Measurements from ENCODE around the gene ZNF79. TPM values are rescaled to one million over a fixed set of nuclear protein-coding genes. Genes with fewer than 3 reads are reported as not detected.
"Not testable (repeated sequence)": the region's sequence is repeated elsewhere in the genome, so short reads cannot be mapped to it uniquely, and the experiment has no call there.

ZNF79 gene
- total RNA-seq, 2 donors from 2014 or later = 8.3 to 10.3 TPM

DNA sequence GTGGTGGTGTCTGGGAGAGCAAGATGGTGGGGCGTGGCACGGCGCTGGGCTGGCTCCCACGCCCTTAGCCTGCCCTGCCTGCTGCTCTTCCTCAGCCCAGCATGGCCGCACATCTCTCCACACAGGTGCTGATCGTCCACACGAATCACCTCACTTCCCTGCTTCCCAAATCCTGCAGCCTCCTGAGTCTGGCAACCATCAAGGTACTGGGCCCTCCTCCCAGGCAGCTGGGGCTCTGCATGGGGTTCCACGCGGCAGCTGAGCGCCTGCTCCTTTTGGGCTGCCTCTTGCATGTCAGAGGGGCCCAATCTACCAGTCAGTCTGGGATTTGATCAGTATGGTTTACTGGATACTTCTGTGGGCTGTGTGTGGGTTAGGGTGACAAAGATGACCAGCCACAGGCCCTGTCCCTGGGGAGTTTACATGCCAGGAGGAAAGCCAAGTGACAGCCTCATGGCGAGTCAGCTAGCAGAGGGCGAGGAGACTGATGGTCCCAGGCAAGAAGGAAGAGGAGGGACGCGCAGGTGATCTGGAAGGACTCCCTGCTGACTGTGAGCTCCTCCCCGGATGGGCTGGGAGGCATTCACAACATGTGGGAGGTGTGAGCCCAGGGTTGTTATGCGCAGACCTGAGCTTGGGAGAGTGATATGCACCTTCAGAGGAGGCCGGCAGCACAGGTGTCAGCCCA is 33.2 kb downstream of the ZNF79 start:
- Mint-ChIP-seq H3K36me3 (peaks cover 8 to 9% of the 10 kb centered on the region in 2 donors), H3K9me3 (no peaks in the 10 kb centered on the region), H3K27ac (no peak overlapping the region)
- DNase-seq (ENCODE audit: low spot score in 2 of 2) (no peak), ATAC-seq (no peak)

DNA sequence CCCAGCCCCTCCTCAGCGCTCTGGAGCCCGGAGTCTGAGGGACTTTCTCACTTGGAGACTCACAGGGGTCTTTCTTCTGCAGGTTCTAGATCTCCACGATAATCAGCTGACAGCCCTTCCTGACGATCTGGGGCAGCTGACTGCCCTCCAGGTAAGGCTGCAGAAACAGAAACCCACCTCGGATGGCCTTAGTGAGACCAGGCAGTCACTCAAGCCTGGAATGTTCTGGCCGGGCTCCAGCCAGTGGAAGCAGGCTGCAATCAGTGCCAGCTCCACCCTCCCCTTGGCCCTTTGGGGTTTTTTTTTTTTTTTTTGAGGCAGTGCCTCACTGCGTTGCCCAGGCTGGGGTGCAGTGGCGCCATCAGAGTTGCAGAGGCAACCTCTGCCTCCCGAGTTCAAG is 34.7 kb downstream of the ZNF79 start:
- DNase-seq (ENCODE audit: low spot score in 2 of 2) (no peak), ATAC-seq (no peak)
- Mint-ChIP-seq H3K27ac (no peak overlapping the region), H3K36me3 (peaks cover 8 to 9% of the 10 kb centered on the region in 2 donors), H3K9me3 (no peaks in the 10 kb centered on the region)

DNA sequence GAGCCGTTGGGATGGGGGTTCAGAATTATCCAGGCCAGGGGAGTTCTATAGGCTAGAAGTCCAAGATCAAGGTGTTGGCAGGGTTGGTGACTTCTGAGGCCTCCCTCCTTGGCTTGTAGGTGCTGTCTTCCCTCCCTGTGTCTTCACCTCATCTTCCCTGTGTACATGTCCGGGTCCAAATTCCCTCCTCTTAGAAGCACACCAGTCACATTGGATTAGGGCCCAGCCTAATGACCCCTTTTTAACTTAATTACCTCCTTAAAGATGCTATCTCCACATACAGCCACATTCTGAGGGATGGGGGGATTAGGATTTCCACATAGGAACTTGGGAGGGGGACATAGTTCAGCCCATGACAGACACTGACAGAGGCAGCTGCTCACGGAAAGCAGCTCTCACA is 39.2 kb downstream of the ZNF79 start:
- no peaks in the 10 kb centered on the region for H3K36me3 Mint-ChIP-seq
- no peaks in the 10 kb centered on the region for H3K9me3 Mint-ChIP-seq
- ATAC-seq (no peak), DNase-seq (ENCODE audit: low spot score in 2 of 2) (no peak)
- no peak overlapping the region for H3K27ac Mint-ChIP-seq

DNA sequence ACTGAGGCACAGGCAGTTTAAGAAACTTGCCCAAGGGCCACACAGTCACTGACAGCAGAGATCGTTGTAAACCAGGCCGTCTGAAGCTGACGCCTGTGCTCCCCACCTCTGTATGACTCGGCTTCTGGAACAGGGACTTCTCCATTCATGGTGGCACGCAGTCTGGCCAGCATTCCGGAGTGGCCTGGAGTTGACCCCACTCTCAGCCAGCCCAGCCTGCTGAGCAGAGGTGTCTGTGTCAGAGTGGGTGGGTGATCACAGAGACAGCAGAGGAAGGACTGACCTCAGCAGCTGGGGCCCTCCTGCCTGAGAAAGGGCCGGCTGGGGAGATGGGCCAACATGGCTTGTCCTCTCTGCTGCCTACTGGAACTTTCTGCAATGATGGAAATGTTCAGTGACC is 39.7 kb downstream of the ZNF79 start:
- H3K9me3 Mint-ChIP-seq = no peaks in the 10 kb centered on the region
- no peak for ATAC-seq
- H3K27ac Mint-ChIP-seq = no peak overlapping the region
- no peaks in the 10 kb centered on the region for H3K36me3 Mint-ChIP-seq
- DNase-seq (ENCODE audit: low spot score in 2 of 2) = no peak

DNA sequence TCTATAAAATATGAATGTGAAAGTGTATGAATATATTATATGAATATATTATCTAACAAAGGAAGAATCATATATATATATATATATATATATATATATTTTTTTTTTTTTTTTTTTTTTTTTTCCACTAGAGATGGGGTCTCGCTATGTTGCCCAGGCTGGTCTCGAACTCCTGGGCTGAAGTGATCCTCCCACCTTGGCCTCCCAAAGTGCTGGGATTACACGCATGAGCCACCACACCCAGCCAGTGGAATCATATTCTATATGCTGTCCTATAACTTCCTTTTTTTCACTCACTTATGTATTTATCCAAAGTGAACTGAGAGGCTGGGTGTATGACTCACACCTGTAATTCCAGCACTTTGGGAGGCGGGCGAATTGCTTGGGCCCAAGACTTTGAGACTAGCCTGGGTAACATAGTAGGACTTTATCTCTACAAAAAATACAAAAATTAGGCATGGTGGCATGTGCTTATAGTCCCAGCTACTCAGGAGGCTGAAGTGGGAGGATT is 42.3 kb downstream of the ZNF79 start:
- not testable (repeated sequence) for DNase-seq (ENCODE audit: low spot score in 2 of 2); ATAC-seq; H3K9me3 Mint-ChIP-seq; H3K36me3 Mint-ChIP-seq; H3K27ac Mint-ChIP-seq

DNA sequence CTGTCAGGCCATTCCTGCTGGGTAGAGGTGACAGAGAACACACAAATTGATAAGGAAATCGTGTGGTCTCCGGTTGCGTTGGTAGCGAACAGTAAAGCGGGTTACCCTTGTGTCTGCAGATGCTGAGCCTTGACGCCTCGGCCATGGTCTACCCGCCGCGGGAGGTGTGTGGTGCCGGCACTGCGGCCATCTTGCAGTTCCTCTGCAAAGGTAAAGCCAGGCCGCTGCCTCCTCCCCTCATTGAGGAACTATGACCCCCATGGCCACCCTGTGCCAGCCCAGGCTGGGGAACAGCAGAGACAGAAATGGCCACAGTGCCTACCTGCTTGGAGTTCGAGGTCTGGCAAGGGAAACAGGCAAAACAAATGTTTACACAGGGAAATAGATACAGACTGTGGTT is 43.4 kb downstream of the ZNF79 start:
- ATAC-seq = no peak
- peak overlapping the region in 1 of 2 donors; percentile 4 for H3K27ac Mint-ChIP-seq

DNA sequence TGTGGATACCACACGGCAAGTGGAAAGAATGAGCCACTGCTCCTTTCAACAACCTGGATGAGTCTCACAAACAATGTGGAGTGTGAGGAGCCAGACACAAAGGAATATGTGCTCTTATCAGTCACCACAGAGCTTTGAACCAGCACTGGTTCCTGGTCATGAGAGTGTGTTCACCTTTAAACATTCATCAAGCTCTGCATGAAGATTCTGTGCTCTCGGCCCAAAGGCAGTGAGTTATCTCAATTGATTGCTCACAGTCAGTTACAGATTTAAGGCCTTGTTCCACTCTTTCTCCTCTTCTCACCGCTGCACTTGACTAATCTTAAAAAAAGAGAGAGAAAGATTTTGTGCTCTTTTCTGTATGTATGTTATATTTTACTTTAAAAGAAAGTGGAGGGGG is 46.5 kb downstream of the ZNF79 start:
- peaks cover 0 to 6% of the 10 kb centered on the region in 2 donors for H3K36me3 Mint-ChIP-seq
- H3K9me3 Mint-ChIP-seq = no peaks in the 10 kb centered on the region
- ATAC-seq (no peak), DNase-seq (ENCODE audit: low spot score in 2 of 2) (no peak)
- no peak overlapping the region for H3K27ac Mint-ChIP-seq

More for the DNA sequence above, 43.4 kb downstream of the ZNF79 start:
- DNase-seq (ENCODE audit: low spot score in 2 of 2) = no peak
- Mint-ChIP-seq H3K36me3 (peaks cover 0 to 6% of the 10 kb centered on the region in 2 donors), H3K9me3 (no peaks in the 10 kb centered on the region)

DNA sequence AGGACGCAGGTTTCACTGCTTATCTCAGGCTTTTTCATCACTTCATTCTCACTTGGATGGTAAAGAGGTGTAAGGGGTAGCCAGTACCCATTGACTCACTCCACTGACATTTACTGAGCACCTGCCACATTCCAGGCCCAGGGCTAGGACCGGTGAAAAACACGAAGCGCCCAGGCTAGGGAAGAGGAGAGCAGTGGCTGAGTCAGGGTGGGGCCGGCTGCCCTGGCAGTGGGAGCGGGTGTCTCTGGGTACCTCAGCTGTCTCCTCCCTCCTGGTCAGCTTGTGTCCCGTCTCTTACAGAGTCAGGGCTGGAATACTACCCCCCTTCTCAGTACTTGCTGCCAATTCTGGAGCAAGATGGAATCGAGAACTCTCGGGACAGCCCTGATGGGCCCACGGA is 49.3 kb downstream of the ZNF79 start:
- peaks cover 0 to 6% of the 10 kb centered on the region in 2 donors for H3K36me3 Mint-ChIP-seq
- H3K27ac Mint-ChIP-seq = peak overlapping the region in 1 of 2 donors; percentile 16
- no peak for DNase-seq (ENCODE audit: low spot score in 2 of 2)
- no peak for ATAC-seq
- no peaks in the 10 kb centered on the region for H3K9me3 Mint-ChIP-seq

DNA sequence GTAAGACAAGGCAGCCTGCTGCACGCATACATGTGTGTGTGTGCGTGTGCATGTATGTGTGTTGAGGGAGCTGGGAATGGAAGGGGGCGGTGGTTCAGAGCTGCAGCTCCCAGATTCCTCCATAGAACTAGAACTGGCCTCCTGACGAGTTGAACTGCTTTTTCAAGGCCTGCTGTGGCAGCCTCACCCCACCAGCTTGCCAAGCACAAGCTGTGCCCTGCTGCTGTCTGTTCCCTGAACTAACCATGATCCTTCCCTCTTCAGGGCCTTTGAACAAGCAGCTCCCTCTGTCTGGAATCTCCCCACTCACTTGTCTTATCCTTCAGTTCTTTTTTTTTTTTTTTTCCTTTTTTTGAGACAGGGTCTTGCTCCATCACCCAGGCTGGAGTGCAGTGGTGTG is 49.8 kb downstream of the ZNF79 start:
- Mint-ChIP-seq H3K36me3 (peaks cover 0 to 6% of the 10 kb centered on the region in 2 donors), H3K9me3 (no peaks in the 10 kb centered on the region), H3K27ac (peak overlapping the region in 1 of 2 donors; percentile 16)
- ATAC-seq (no peak), DNase-seq (ENCODE audit: low spot score in 2 of 2) (no peak)

DNA sequence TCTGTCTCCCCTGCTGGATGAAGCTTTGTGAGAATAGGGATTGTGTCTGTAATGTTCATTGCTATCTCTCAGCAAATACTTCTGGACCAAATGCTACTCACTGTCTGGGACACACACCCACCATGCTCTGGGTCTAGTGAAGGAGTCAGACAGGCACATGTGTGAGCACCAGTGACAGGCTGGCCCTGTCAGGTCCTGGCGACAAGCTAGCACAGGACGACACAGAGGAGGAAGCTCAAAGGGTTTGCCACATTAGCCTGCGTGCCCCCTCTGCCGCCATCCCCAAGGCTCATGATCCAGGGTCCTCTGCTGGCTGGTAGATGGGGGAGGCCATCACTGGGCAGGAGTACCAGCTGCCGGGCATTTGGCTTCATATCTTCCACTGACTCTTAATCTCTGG is 50.4 kb downstream of the ZNF79 start:
- H3K9me3 Mint-ChIP-seq = no peaks in the 10 kb centered on the region
- no peak overlapping the region for H3K27ac Mint-ChIP-seq
- H3K36me3 Mint-ChIP-seq = peaks cover 0 to 6% of the 10 kb centered on the region in 2 donors
- no peak for ATAC-seq
- no peak for DNase-seq (ENCODE audit: low spot score in 2 of 2)

DNA sequence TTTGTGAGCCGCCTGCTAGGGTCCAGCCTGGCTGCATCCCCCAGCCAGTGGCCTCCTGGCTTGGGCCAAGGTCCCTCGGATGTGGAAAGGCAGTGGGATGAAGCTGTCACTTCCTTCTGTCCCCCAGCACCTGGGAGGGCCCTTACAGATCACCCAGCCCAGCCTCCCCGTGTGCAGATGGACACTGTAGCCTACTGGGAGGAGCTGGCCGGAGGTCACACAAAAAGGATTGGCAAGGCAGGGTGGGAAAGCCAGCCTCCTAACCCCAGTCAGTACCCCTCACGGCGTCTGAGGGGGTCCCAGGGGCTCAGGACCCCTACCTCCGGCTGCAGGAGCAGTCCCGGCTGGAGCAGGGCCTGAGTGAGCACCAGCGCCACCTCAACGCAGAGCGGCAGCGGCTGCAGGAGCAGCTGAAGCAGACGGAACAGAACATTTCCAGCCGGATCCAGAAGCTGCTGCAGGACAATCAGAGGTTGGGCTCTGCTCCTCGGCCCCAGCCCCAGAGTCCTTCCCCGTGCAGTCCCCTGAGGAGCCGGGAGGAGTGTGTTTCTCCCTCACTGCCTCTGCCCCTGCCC is 55.4 kb downstream of the ZNF79 start:
- H3K27ac Mint-ChIP-seq = no peak overlapping the region
- DNase-seq (ENCODE audit: low spot score in 2 of 2) (no peak), ATAC-seq (no peak)
- no peaks in the 10 kb centered on the region for H3K9me3 Mint-ChIP-seq
- no peaks in the 10 kb centered on the region for H3K36me3 Mint-ChIP-seq

DNA sequence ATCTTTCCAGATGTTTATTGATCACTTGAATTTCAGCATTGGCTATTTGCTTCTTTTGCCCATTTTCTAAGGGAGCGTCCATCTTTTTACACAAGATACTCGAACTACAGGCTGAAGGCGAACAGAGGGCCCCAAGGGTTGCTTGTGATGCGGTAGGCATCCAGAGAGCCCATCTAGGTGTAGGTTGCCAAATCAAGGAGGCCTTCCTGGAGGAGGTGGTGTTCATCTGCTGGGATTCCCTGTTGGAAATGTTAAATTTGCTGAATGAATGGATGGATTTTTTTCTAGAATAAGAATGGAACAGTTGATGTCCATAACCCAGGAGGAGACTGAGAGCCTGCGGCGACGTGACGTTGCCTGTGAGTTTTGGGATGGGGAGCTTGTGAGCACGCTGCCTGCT is 58.5 kb downstream of the ZNF79 start:
- Mint-ChIP-seq H3K9me3 (no peaks in the 10 kb centered on the region), H3K36me3 (no peaks in the 10 kb centered on the region), H3K27ac (no peak overlapping the region)
- ATAC-seq = no peak
- no peak for DNase-seq (ENCODE audit: low spot score in 2 of 2)

DNA sequence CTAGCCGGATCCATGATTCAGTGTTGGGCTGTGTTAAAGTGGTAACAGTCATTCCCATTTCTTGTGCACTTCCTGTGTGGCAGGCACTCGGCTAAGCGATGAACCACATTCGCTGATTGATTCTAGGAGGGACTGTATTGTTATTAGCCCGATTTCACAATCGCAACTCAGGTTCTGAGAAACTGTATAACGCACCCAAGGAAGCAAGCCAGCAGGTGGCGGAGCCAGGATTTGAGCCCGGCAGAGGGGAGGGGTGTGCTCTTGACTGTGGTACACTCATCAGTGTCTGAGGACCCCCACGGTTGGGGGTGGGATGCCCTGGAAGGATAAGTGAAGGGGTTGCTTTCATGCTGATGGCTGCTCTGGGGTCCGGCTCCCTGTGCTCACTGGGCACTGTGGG is 61.8 kb downstream of the ZNF79 start:
- no peak for ATAC-seq
- Mint-ChIP-seq H3K9me3 (no peaks in the 10 kb centered on the region), H3K36me3 (peaks cover 6 to 10% of the 10 kb centered on the region in 2 donors), H3K27ac (peak overlapping the region in 1 of 2 donors; percentile 55)
- no peak for DNase-seq (ENCODE audit: low spot score in 2 of 2)

DNA sequence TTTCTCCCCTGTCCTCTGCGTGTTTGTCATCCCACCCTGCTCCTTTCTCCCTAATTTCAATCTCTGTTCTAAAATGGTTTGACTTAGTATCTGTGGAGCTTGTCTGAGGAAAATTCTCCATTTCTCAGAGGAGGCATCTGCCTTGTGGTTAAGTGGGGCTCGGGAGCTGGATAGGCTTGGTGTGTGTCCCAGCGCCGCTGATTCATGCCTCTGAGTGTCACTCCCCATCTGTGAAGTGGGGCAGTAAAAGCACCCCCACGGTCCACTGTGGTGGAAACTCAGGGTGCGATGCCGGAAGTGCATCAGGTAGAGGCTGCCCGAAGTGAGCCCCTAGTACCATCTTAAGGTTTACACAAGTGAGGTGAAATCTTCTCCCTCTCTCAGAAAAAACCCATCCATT is 64.8 kb downstream of the ZNF79 start:
- H3K27ac Mint-ChIP-seq = no peak overlapping the region
- peaks cover 6 to 10% of the 10 kb centered on the region in 2 donors for H3K36me3 Mint-ChIP-seq
- H3K9me3 Mint-ChIP-seq = no peaks in the 10 kb centered on the region
- ATAC-seq = no peak
- no peak for DNase-seq (ENCODE audit: low spot score in 2 of 2)

DNA sequence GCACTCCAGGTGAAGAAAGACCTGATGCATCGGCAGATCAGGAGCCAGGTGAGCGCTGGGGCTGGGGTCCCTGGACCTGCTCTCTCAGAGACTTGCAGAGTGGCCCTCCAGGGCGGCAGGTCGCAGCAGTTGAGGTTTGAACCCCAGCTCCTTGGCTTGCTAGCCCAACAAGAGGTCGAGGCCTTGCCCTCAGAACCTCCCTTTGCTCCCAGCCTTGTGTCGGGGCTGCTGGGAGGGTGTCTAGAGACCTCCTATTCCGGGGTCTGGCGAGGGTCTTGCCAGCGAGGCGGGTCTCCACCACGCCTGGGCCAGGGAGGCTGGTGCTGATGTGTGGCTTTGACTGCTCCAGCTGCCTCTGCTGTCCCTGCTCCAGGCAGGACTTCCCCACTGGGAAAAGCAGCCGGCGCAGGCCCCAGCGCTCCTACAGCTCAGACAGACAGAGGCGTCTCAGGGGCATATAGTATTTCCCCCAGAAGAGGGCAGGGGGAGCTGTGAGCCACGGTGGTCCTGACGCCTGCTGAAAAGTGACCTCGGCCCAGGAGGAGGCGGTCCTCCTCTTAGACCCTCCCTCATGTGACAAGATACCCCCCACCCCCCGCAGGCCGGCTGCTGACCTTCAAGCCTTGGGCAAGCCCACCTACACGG is 65.4 kb downstream of the ZNF79 start:
- no peak for DNase-seq (ENCODE audit: low spot score in 2 of 2)
- ATAC-seq = no peak
- Mint-ChIP-seq H3K9me3 (no peaks in the 10 kb centered on the region), H3K27ac (no peak overlapping the region), H3K36me3 (peaks cover 6 to 10% of the 10 kb centered on the region in 2 donors)

DNA sequence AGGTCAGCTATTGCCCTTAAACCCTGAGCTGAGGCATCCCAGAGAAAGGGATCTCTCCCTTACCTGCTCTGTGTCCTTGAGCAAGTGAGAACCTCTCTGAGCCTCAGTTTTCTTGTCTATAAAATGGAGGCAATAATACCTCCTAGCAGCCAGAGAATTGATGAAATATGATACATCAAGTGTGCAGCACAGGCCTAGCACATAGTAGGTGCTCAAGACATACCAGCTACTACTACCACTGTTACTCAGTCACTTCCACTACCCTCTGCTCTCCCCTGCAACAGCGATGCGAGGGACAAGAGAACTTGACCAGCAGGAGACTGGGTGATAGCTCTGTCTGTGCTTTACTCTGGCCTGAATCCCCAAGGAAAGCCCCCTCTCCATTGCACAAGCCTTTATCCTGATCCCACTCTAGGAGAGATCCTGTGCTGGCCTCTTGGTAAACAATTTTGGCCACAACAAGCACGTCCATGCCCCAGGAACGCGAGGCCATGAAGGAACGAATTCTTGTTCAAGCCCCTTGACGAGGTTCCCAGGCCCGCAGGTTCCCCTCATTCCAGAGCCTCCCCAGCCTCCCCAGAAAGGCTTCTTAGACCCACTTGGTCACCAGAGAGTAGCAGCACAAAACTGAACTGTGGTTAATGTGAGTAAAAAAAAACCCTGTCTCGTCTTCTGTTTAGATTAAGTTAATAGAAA is 66.5 kb downstream of the ZNF79 start:
- no peak for DNase-seq (ENCODE audit: low spot score in 2 of 2)

DNA sequence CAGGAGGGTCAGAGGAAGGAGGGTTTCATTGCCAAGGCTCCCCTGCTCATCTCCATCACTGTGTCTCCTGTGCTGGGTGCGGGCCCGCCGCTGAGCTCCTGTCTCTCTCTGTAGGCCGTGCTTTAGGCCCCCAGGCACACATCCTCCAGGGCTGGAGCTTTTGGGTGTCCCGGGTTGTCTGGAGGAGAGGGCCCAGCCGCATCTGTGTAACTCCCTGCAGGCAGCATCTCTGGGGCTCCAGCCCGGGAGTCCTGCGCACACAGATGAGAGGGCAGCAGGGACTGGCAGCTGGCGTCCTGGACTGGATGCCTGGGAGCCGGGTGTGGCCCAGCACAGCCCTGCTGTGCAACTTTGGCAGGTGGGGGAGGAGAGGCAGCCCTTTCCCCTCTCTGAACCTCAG is 67.3 kb downstream of the ZNF79 start:
- no peak overlapping the region for H3K27ac Mint-ChIP-seq
- no peaks in the 10 kb centered on the region for H3K9me3 Mint-ChIP-seq
- H3K36me3 Mint-ChIP-seq = peaks cover 6 to 17% of the 10 kb centered on the region in 2 donors
- DNase-seq (ENCODE audit: low spot score in 2 of 2) (no peak), ATAC-seq (no peak)

More for the DNA sequence above, 66.5 kb downstream of the ZNF79 start:
- no peaks in the 10 kb centered on the region for H3K9me3 Mint-ChIP-seq
- H3K36me3 Mint-ChIP-seq = peaks cover 6 to 11% of the 10 kb centered on the region in 2 donors
- H3K27ac Mint-ChIP-seq = no peak overlapping the region
- no peak for ATAC-seq

Data from activated naive CD4-positive, alpha-beta T cell treated with anti-CD3 and anti-CD28 coated beads, Interleukin-2, amount 50 U/mL, for 72 hours (primary cell).